ENCODE results near the gene SLC30A7.

SLC30A7 gene

GRCh38 chr1:100979631-100980030 is 83.7 kb downstream of the SLC30A7 start:
- DNase-seq (ENCODE audit: low read depth) = no peak

- no peak for DNase-seq (ENCODE audit: low read depth)
Observed at GRCh38 chr1:100982793-100983192, 86.9 kb downstream of the SLC30A7 start.

- no peak for DNase-seq (ENCODE audit: low read depth)
Observed at GRCh38 chr1:100988121-100988520, 92.2 kb downstream of the SLC30A7 start.

- peak; percentile 61 for DNase-seq (ENCODE audit: low read depth)
Observed at GRCh38 chr1:100989306-100990077, 93.6 kb downstream of the SLC30A7 start.

- DNase-seq (ENCODE audit: low read depth) = no peak
Observed at GRCh38 chr1:100995198-100995988, 99.5 kb downstream of the SLC30A7 start.

- no peak for DNase-seq (ENCODE audit: low read depth)
Observed at GRCh38 chr1:100998426-100998825, 102.5 kb downstream of the SLC30A7 start.

- DNase-seq (ENCODE audit: low read depth) = no peak
Observed at GRCh38 chr1:101000131-101000873, 104.4 kb downstream of the SLC30A7 start.

GRCh38 chr1:101002551-101002950 is 106.7 kb downstream of the SLC30A7 start:
- DNase-seq (ENCODE audit: low read depth) = no peak

GRCh38 chr1:101003012-101003650 is 107.2 kb downstream of the SLC30A7 start:
- no peak for DNase-seq (ENCODE audit: low read depth)

GRCh38 chr1:101004061-101004460 is 108.2 kb downstream of the SLC30A7 start:
- DNase-seq (ENCODE audit: low read depth) = no peak

- DNase-seq (ENCODE audit: low read depth) = no peak
Observed at GRCh38 chr1:101004670-101005069, 108.8 kb downstream of the SLC30A7 start.

- DNase-seq (ENCODE audit: low read depth) = no peak
Observed at GRCh38 chr1:101005183-101005582, 109.3 kb downstream of the SLC30A7 start.

- no peak for DNase-seq (ENCODE audit: low read depth)
Observed at GRCh38 chr1:101005871-101006270, 110.0 kb downstream of the SLC30A7 start.

GRCh38 chr1:101006553-101006952 is 110.7 kb downstream of the SLC30A7 start:
- DNase-seq (ENCODE audit: low read depth) = no peak

GRCh38 chr1:101008229-101008834 is 112.4 kb downstream of the SLC30A7 start:
- no peak for DNase-seq (ENCODE audit: low read depth)

- no peak for DNase-seq (ENCODE audit: low read depth)
Observed at GRCh38 chr1:101013776-101014175, 117.9 kb downstream of the SLC30A7 start.

- DNase-seq (ENCODE audit: low read depth) = no peak
Observed at GRCh38 chr1:101017448-101017847, 121.6 kb downstream of the SLC30A7 start.

- peak; percentile 40 for DNase-seq (ENCODE audit: low read depth)
Observed at GRCh38 chr1:101022294-101022693, 126.4 kb downstream of the SLC30A7 start.

GRCh38 chr1:101025283-101025656 is 129.4 kb downstream of the SLC30A7 start:
- DNase-seq (ENCODE audit: low read depth) = no peak

- DNase-seq (ENCODE audit: low read depth) = peak; percentile 56
Observed at GRCh38 chr1:101025657-101026429, 130.0 kb downstream of the SLC30A7 start, which contains the start of gene DPH5. DPH5 (minus strand) TSS chr1:101025784; CDS start chr1:101025443, 341 bp downstream.

- no peak for DNase-seq (ENCODE audit: low read depth)
Observed at GRCh38 chr1:101026430-101026788, 130.5 kb downstream of the SLC30A7 start.

All from non-pigmented ciliary epithelial cell (primary cell).